Body of pancreas (tissue), 4 donors: ENCODE results near the gene CLEC18B. TPM values are rescaled to one million over a fixed set of nuclear protein-coding genes. Genes with fewer than 3 reads are reported as not detected.

Experiments
- ATAC-seq: fragments of 150-250 bp; one replicate; pipeline ENCODE4 v1.9.1; 2016
- DNase-seq, 4 donors: peaks; one replicate each; pipeline ENCODE4 v3.0.0-alpha.2; 2019
- H3K27ac ChIP-seq, 4 donors: fragments of 200-600 bp; sonication (generic); 1 replicate in 3 of 4; 2 replicates in 1 of 4; pipeline versions ENCODE4 v1.5.1 to v1.6.1; 2016 to 2019; ENCODE audit warnings: mild to moderate bottlenecking in 1 of 4, mixed read lengths in 1 of 4, moderate library complexity in 1 of 4
- H3K27me3 ChIP-seq, 2 donors: fragments of 200-600 bp; sonication (generic); one replicate each; pipeline ENCODE4 v1.6.0; 2016; ENCODE audit warnings: mild to moderate bottlenecking in 1 of 2
- H3K36me3 ChIP-seq, 2 donors: fragments of 200-600 bp; sonication (generic); replicated peaks in 1 of 2; 2 replicates each; pipeline ENCODE4 v1.5.1; 2016; ENCODE audit warnings: low read depth in 2 of 2; ENCODE audit not compliant: insufficient read depth in 1 of 2
- H3K4me1 ChIP-seq: fragments of 200-600 bp; sonication (generic); one replicate; pipeline ENCODE4 v1.6.0; 2016
- H3K4me3 ChIP-seq, 2 donors: fragments of 200-600 bp; sonication (generic); 1 replicate in 1 of 2; 2 replicates in 1 of 2; pipeline ENCODE4 v1.5.1; 2016 to 2019
- H3K9me3 ChIP-seq, 3 donors: fragments of 200-600 bp; sonication (generic); 1 replicate in 2 of 3; 2 replicates in 1 of 3; pipeline ENCODE4 v1.5.1; 2016
- CTCF ChIP-seq, 7 experiments: fragments of 450-650 bp in 4 of 7; fragments of 200-600 bp in 3 of 7; sonication (generic) in 3 of 7; IDR thresholded peaks; one replicate each; pipeline ENCODE4 v1.5.1; 2016 to 2019; ENCODE audit warnings: antibody characterized with exemption in 7 of 7
- POLR2A ChIP-seq, 3 donors: fragments of 450-650 bp; IDR thresholded peaks; one replicate each; pipeline ENCODE4 v1.6.1; 2016; ENCODE audit warnings: antibody characterized with exemption in 3 of 3, mild to moderate bottlenecking in 2 of 3
- WGBS, 2 donors: methylation state at CpG; one replicate each; pipeline ENCODE4 v1.1.5; 2017; 5-methylcytosine and 5-hydroxymethylcytosine counted together
- intact Hi-C: fragments of 100-400 bp; cut with DNase I; formaldehyde crosslinking; loops from one replicate; pipeline ENCODE4 v1.15.1; 2023
- total RNA-seq, 2 donors: library from RNA; depleted of rRNA; stranded (reverse); fragments of >200 nt; gene quantifications; one replicate each; pipeline ENCODE4 v1.1.0, GENCODE V29; 2016

CLEC18B gene
- total RNA-seq, 2 donors from 2014 or later, result 0.26 TPM; not detected in 1

DNA sequence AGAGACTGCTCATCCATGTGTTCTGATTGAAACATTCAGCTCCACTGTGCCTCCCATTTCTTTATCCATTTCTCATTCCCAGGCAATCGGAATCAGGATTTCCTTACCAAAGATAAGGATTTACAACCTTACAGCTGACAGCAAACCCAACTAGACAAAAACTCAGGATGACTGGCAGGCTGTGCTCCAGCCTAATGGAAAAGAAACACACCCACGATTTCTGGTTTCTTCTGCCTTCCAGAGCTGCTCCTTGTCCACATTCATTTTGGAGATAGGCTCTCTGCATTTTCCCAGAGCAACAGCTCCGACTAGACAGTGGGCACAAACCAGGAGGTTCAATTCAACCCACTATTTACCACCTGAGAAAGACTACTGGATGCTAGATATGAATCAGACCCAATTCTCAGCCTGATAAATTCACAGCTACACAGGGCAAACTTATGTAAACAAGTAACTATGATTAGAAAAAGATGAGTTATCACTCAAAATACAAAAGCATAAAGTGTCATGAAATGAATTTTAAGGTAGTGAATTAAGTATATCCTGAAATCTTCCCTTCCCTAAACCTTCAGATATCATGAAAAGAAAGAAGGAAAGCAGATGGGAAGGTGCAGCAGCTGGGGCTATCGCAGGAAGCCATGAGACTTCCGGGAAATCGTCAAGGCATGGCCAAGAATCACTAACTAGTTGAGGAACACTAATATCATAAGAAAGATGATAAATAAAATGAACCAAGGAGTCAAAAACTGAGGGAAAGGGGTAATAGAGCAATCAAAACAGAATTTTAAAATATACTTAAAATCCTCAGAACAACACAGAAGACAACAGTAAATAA lies 44.8 kb upstream of the CLEC18B start:
- no peak overlapping the region for H3K27ac ChIP-seq
- 69 to 81% methylated on average over 6 of the region's 6 CpGs for WGBS, 2 donors
- DNase-seq (peak in 2 of 4 donors; percentile 23 to 41), ATAC-seq (no peak)
- intact Hi-C loops, result no loop called here
- H3K4me3 ChIP-seq, result no peak overlapping the region
- H3K36me3 ChIP-seq, result peaks cover 0 to 31% of the 10 kb centered on the region in 2 donors
- no peaks in the 10 kb centered on the region for H3K9me3 ChIP-seq
- H3K27me3 ChIP-seq, result no peaks in the 10 kb centered on the region
- no peak for TF ChIP-seq CTCF (IDR thresholded peaks at IDR 0.05)
- TF ChIP-seq POLR2A (IDR thresholded peaks at IDR 0.05), result no peak
- H3K4me1 ChIP-seq, result peaks cover 24% of the 10 kb centered on the region

DNA sequence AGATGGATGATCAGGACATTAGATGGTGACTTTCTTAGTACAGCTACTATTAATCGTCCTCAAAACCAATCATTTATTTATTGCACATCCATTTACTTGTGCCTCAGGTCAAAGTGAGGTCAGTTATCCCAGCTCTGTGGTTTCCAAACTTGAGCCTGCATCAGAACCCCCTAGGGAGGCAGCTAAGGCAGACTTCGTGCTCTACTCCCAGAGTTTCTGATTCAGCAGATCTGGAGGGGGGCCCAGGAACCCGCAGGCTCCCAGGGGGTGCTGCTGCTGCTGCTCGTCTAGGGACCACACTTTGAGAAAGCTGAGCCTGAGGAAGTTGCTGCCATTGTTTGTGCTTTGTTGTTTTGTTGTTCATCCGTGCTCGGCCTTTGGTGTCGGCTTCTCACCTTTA lies 44.0 kb upstream of the CLEC18B start:
- Histone ChIP-seq H3K9me3 (no peaks in the 10 kb centered on the region), H3K36me3 (peaks cover 0 to 26% of the 10 kb centered on the region in 2 donors), H3K4me3 (no peak overlapping the region), H3K27me3 (no peaks in the 10 kb centered on the region), H3K27ac (no peak overlapping the region), H3K4me1 (peaks cover 32% of the 10 kb centered on the region)
- TF ChIP-seq POLR2A (IDR thresholded peaks at IDR 0.05) (no peak), CTCF (IDR thresholded peaks at IDR 0.05) (no peak)
- ATAC-seq (no peak), DNase-seq (no peak)
- intact Hi-C loops, result no loop called here
- 84 to 96% methylated on average over 7 of the region's 7 CpGs for WGBS, 2 donors

DNA sequence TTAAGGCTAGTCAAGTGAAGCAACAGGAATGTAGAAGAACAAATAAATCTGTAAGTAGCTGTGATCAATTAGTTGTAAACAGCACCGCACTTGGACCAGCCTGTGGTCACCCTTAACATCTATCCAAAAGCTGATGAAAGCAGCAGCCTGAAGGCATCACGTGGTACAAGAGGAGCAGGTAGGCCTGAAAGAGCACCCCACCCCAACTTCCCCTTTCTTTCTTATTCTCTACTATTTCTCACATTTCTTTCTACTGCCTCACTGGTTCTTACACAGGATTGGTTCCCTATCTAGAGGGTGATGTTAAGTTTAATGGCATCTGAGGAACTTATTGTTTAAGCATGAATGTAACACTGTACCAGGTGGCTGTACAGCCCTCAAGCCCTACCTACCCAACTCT lies 42.6 kb upstream of the CLEC18B start:
- WGBS, 2 donors, result 96 to 100% methylated on average over 2 of the region's 2 CpGs
- H3K27me3 ChIP-seq, result no peaks in the 10 kb centered on the region
- ATAC-seq (no peak), DNase-seq (no peak)
- intact Hi-C loops, result no loop called here
- H3K36me3 ChIP-seq, result peaks cover 0 to 15% of the 10 kb centered on the region in 2 donors
- TF ChIP-seq POLR2A (IDR thresholded peaks at IDR 0.05), result no peak
- TF ChIP-seq CTCF (IDR thresholded peaks at IDR 0.05), result no peak
- no peaks in the 10 kb centered on the region for H3K9me3 ChIP-seq
- H3K4me3 ChIP-seq, result no peak overlapping the region
- H3K27ac ChIP-seq, result no peak overlapping the region
- peaks cover 37% of the 10 kb centered on the region for H3K4me1 ChIP-seq

GRCh38 chr16:74462361-74462760 lies 41.1 kb upstream of the CLEC18B start:
- intact Hi-C loops, result no loop called here
- TF ChIP-seq POLR2A (IDR thresholded peaks at IDR 0.05) (no peak), CTCF (IDR thresholded peaks at IDR 0.05) (no peak)
- ATAC-seq, result no peak
- Histone ChIP-seq H3K4me1 (peaks cover 37% of the 10 kb centered on the region), H3K4me3 (no peak overlapping the region), H3K9me3 (no peaks in the 10 kb centered on the region), H3K36me3 (peaks cover 7 to 14% of the 10 kb centered on the region in 2 donors), H3K27ac (no peak overlapping the region), H3K27me3 (no peaks in the 10 kb centered on the region)
- 73 to 79% methylated on average over 4 of the region's 4 CpGs for WGBS, 2 donors
- DNase-seq, result no peak

DNA sequence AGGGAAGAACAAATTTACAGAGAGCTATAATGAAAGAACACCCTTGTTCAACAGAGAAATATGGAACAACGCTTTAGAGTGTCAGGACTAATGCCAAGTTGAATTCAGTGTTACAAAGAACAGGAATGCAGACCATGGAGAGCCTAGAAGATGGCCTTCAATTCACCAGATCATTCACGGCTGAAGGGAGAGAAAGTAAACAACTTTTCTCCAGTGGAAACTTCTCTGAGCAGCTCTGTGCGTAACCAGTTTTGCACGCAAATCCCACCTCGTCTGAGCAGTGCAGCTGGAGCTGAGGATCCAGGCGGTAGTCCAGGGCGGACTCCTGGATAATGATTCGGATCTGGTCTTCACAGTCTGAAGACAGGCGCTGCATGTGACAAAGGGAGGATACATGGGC lies 40.5 kb upstream of the CLEC18B start:
- DNase-seq (no peak), ATAC-seq (no peak)
- H3K27ac ChIP-seq, result no peak overlapping the region
- H3K4me1 ChIP-seq, result peaks cover 37% of the 10 kb centered on the region
- H3K36me3 ChIP-seq, result peaks cover 7 to 14% of the 10 kb centered on the region in 2 donors
- H3K4me3 ChIP-seq, result no peak overlapping the region
- TF ChIP-seq POLR2A (IDR thresholded peaks at IDR 0.05) (no peak), CTCF (IDR thresholded peaks at IDR 0.05) (no peak)
- WGBS, 2 donors, result 49 to 66% methylated on average over 9 of the region's 9 CpGs
- no peaks in the 10 kb centered on the region for H3K9me3 ChIP-seq
- intact Hi-C loops, result no loop called here
- H3K27me3 ChIP-seq, result no peaks in the 10 kb centered on the region
